ENCODE measurements around the gene ST3GAL3. TPM values are rescaled to one million over a fixed set of nuclear protein-coding genes. Genes with fewer than 3 reads are reported as not detected.

Gene ST3GAL3
- total and polyA plus RNA-seq, 8 donors = 1.6 to 68.3 (median 6.7) TPM

GRCh38 chr1:43947874-43948437 lies 240.6 kb downstream of the ST3GAL3 start:
- Histone ChIP-seq H3K4me1 (peaks cover 32 to 63% (median 43%) of the 10 kb centered on the region in 4 donors), H3K4me3 (peak overlapping the region; percentile 63 to 91 (median 82)), H3K27ac (peak overlapping the region in 3 of 5 donors; percentile 96 to 98 (median 97)), H3K27me3 (no peaks in the 10 kb centered on the region), H3K36me3 (peaks cover 6 to 22% (median 18%) of the 10 kb centered on the region in 4 donors), H3K9me3 (no peaks in the 10 kb centered on the region)
- peak in 1 of 2 donors; percentile 34 for DNase-seq
- TF ChIP-seq POLR2A (IDR thresholded peaks at IDR 0.05) = no peak
- TF ChIP-seq POLR2AphosphoS5 (IDR thresholded peaks at IDR 0.05) = no peak
- no peak for TF ChIP-seq CTCF (IDR thresholded peaks at IDR 0.05)
- TF ChIP-seq EP300 (IDR thresholded peaks at IDR 0.05) = no peak
- WGBS, 5 donors = 20 to 32% (median 24%) methylated on average over 3 of the region's 3 CpGs
- intact Hi-C loops (cut with DNase I; ENCODE audit: low total_unique reads) = no loop called here

GRCh38 chr1:43949678-43950077 lies 242.3 kb downstream of the ST3GAL3 start:
- WGBS, 5 donors = 44 to 90% (median 86%) methylated on average over 3 to 13 of the region's 13 CpGs
- Histone ChIP-seq H3K27me3 (no peaks in the 10 kb centered on the region), H3K9me3 (no peaks in the 10 kb centered on the region), H3K36me3 (peaks cover 6 to 22% (median 18%) of the 10 kb centered on the region in 4 donors), H3K4me1 (peaks cover 32 to 65% (median 39%) of the 10 kb centered on the region in 4 donors), H3K27ac (no peak overlapping the region), H3K4me3 (no peak overlapping the region)
- intact Hi-C loops (cut with DNase I; ENCODE audit: low total_unique reads) = no loop called here
- no peak for DNase-seq
- TF ChIP-seq POLR2A (IDR thresholded peaks at IDR 0.05) = no peak
- TF ChIP-seq EP300 (IDR thresholded peaks at IDR 0.05) = no peak
- TF ChIP-seq POLR2AphosphoS5 (IDR thresholded peaks at IDR 0.05) = no peak

- peaks cover 19 to 50% (median 25%) of the 10 kb centered on the region in 4 donors for H3K4me1 ChIP-seq
- TF ChIP-seq CTCF (IDR thresholded peaks at IDR 0.05) (no peak), POLR2A (IDR thresholded peaks at IDR 0.05) (no peak), EP300 (IDR thresholded peaks at IDR 0.05) (no peak), POLR2AphosphoS5 (IDR thresholded peaks at IDR 0.05) (no peak)
- no peak for DNase-seq
- no peak overlapping the region for H3K27ac ChIP-seq
- WGBS, 5 donors = 85 to 91% (median 88%) methylated on average over 4 of the region's 4 CpGs
- H3K27me3 ChIP-seq = no peaks in the 10 kb centered on the region
- H3K4me3 ChIP-seq = no peak overlapping the region
- no peaks in the 10 kb centered on the region for H3K9me3 ChIP-seq
- H3K36me3 ChIP-seq = peaks cover 6 to 29% (median 24%) of the 10 kb centered on the region in 4 donors
- intact Hi-C loops (cut with DNase I; ENCODE audit: low total_unique reads) = no loop called here
Observed at GRCh38 chr1:43951021-43951985, 244.0 kb downstream of the ST3GAL3 start.

- no peak for TF ChIP-seq POLR2A (IDR thresholded peaks at IDR 0.05)
- no peak for TF ChIP-seq CTCF (IDR thresholded peaks at IDR 0.05)
- peak in 1 of 2 donors; percentile 66 for DNase-seq
- Histone ChIP-seq H3K4me1 (peaks cover 11 to 42% (median 17%) of the 10 kb centered on the region in 4 donors), H3K36me3 (peaks cover 9 to 44% (median 39%) of the 10 kb centered on the region in 4 donors), H3K9me3 (no peaks in the 10 kb centered on the region), H3K27me3 (no peaks in the 10 kb centered on the region), H3K27ac (peak overlapping the region in 1 of 5 donors; percentile 18), H3K4me3 (no peak overlapping the region)
- WGBS, 5 donors = 68 to 81% (median 74%) methylated on average over 8 of the region's 8 CpGs
- intact Hi-C loops (cut with DNase I; ENCODE audit: low total_unique reads) = no loop called here
Observed at GRCh38 chr1:43952731-43953346, 245.5 kb downstream of the ST3GAL3 start.
